ENCODE measurements around the gene FAM180B.

- TF ChIP-seq, protein P1, sequence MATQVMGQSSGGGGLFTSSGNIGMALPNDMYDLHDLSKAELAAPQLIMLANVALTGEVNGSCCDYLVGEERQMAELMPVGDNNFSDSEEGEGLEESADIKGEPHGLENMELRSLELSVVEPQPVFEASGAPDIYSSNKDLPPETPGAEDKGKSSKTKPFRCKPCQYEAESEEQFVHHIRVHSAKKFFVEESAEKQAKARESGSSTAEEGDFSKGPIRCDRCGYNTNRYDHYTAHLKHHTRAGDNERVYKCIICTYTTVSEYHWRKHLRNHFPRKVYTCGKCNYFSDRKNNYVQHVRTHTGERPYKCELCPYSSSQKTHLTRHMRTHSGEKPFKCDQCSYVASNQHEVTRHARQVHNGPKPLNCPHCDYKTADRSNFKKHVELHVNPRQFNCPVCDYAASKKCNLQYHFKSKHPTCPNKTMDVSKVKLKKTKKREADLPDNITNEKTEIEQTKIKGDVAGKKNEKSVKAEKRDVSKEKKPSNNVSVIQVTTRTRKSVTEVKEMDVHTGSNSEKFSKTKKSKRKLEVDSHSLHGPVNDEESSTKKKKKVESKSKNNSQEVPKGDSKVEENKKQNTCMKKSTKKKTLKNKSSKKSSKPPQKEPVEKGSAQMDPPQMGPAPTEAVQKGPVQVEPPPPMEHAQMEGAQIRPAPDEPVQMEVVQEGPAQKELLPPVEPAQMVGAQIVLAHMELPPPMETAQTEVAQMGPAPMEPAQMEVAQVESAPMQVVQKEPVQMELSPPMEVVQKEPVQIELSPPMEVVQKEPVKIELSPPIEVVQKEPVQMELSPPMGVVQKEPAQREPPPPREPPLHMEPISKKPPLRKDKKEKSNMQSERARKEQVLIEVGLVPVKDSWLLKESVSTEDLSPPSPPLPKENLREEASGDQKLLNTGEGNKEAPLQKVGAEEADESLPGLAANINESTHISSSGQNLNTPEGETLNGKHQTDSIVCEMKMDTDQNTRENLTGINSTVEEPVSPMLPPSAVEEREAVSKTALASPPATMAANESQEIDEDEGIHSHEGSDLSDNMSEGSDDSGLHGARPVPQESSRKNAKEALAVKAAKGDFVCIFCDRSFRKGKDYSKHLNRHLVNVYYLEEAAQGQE (IDR thresholded peaks at IDR 0.05; ENCODE audit: insufficient read depth in 1 of 2, low read depth in 2 of 2, low read length in 2 of 2): no peak
- TF ChIP-seq POLR2AphosphoS5 (IDR thresholded peaks at IDR 0.05; ENCODE audit: low read depth, low read length) (no peak), TAF1 (IDR thresholded peaks at IDR 0.05; ENCODE audit: borderline replicate concordance, insufficient read depth, low read length) (no peak), SIN3A (IDR thresholded peaks at IDR 0.05; ENCODE audit: borderline replicate concordance, insufficient read depth, low read length) (no peak)
These were observed 45.4 kb upstream of the FAM180B start for GRCh38 chr11:47541070-47541469.

All from PFSK-1 (cell line).